ENCODE measurements around the gene FNIP2.

FNIP2 gene

GRCh38 chr4:158796370-158797140, 27.7 kb downstream of the FNIP2 start:
- POLR2A ChIA-PET: no interaction called here

DNA sequence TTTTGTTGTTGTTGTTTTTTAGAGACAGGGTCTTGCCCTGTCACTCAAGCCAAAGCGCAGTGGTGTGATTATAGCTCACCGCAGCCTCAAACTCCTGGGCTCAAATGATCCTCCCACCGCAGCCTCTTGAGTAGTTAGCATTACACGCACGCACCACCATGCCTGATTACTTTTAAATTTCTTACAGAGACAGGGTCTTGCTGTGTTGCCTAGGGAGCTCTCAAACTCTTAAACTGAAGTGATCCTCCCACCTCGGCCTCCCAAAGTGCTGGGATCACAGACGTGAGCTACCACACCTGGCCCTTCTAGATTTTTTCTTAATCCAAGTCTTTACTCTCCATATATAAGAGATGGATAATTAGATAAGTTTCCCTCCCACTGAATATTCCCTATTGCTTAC, 29.2 kb downstream of the FNIP2 start:
- TF ChIP-seq CTCF (IDR thresholded peaks at IDR 0.05; ENCODE audit: insufficient read depth, low read length, missing control alignments): no peak
- POLR2A ChIA-PET: no interaction called here
- CTCF ChIA-PET: interaction anchor here (0.9 kb wide), 1 partner anchor 11 kb away, joined by 4 read pairs; no protein-coding TSS in a partner anchor
- DNase-seq (ENCODE audit: low read depth, low spot score): no peak
- H3K4me3 ChIP-seq (ENCODE audit: low read depth, low read length): no peak overlapping the region

More at GRCh38 chr4:158796370-158797140, 27.7 kb downstream of the FNIP2 start:
- DNase-seq (ENCODE audit: low read depth, low spot score): no peak
- TF ChIP-seq CTCF (IDR thresholded peaks at IDR 0.05; ENCODE audit: insufficient read depth, low read length, missing control alignments): no peak
- H3K4me3 ChIP-seq (ENCODE audit: low read depth, low read length): no peak overlapping the region
- CTCF ChIA-PET: interaction anchor here (1.4 kb wide), 1 partner anchor 16 kb away, joined by 3 read pairs; no protein-coding TSS in a partner anchor

- DNase-seq (ENCODE audit: low read depth, low spot score): no peak
- POLR2A ChIA-PET: interaction anchor here (0.7 kb wide), 1 partner anchor 12 kb away, joined by 3 read pairs; no protein-coding TSS in a partner anchor
- CTCF ChIA-PET: interaction anchor here (1.3 to 1.9 kb wide), 2 partner anchors 12 to 51 kb away, joined by 3 to 4 read pairs; no protein-coding TSS in a partner anchor
- TF ChIP-seq CTCF (IDR thresholded peaks at IDR 0.05; ENCODE audit: insufficient read depth, low read length, missing control alignments): no peak
- H3K4me3 ChIP-seq (ENCODE audit: low read depth, low read length): no peak overlapping the region
Observed at GRCh38 chr4:158799013-158799770, 30.4 kb downstream of the FNIP2 start.

DNA sequence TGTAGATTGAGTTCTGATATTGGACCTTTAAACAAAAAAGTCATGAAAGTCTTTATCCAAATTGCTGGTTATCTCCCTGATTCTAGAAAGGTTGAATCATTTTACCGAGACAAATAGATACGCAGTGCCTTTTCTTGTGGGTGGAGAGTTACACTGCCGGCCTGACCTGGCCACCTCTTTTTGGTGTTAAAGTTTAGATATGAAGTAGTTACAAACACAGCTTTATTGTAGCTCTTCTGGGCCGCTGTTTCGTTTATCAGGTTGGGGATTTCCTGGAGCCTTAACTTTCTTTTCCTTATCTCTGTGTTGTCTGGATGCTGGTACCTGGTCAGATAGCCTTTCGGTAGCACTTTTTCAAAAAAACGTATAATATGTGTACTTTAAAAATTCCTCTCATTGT, 31.0 kb downstream of the FNIP2 start:
- CTCF ChIA-PET: interaction anchor here (0.8 to 1.9 kb wide), 3 partner anchors 11 to 70 kb away, joined by 3 to 4 read pairs (median 4); no protein-coding TSS in a partner anchor
- no peak for DNase-seq (ENCODE audit: low read depth, low spot score)
- POLR2A ChIA-PET: interaction anchor here (0.7 kb wide), 1 partner anchor 11 kb away, joined by 3 read pairs; no protein-coding TSS in a partner anchor
- H3K4me3 ChIP-seq (ENCODE audit: low read depth, low read length): no peak overlapping the region
- TF ChIP-seq CTCF (IDR thresholded peaks at IDR 0.05; ENCODE audit: insufficient read depth, low read length, missing control alignments): no peak

DNA sequence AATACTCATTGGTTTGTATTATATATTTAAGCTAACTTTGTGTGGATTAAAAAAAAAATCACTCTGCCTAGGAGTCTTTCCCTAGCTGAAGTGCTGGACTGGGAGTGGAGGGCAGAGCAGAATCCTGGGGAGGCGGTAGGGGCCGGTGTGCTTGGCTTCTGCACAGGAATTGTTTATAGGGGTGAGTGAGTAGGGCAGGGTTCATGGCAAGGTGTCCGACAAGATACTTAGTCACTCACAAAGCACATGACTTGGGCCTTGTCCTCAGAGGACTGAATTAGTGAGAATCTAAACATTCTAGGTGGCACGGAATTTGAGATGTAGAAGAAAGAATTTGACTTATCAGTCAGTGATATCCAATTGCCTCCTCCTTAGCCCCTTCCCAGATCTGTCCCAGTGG, 32.2 kb downstream of the FNIP2 start:
- DNase-seq (ENCODE audit: low read depth, low spot score): no peak
- ChIA-PET CTCF (no interaction called here), POLR2A (interaction anchor here (1.0 kb wide), 1 partner anchor 14 kb away, joined by 3 read pairs; no protein-coding TSS in a partner anchor)
- TF ChIP-seq CTCF (IDR thresholded peaks at IDR 0.05; ENCODE audit: insufficient read depth, low read length, missing control alignments): no peak
- H3K4me3 ChIP-seq (ENCODE audit: low read depth, low read length): no peak overlapping the region

DNA sequence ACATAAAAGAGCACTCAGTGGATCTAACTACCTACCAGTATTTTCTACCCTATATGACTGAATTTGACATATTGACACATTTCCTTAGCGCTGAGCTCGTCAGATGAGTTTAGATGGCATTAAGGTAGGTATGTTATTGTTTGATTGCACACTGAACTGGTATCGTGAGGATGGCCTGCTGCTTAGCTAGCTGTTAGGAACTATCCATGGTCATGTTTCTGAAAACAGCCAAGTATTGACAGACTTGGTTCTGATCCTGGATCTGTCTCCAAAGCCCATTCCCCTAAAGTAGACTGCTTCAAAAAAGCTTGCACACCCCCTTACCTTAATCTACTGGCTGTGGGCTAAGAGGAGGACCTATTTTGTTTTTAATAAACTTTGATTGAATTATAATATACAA, 32.9 kb downstream of the FNIP2 start:
- ChIA-PET CTCF (no interaction called here), POLR2A (interaction anchor here (1.0 kb wide), 1 partner anchor 13 kb away, joined by 3 read pairs; no protein-coding TSS in a partner anchor)
- DNase-seq (ENCODE audit: low read depth, low spot score): no peak
- H3K4me3 ChIP-seq (ENCODE audit: low read depth, low read length): no peak overlapping the region
- no peak for TF ChIP-seq CTCF (IDR thresholded peaks at IDR 0.05; ENCODE audit: insufficient read depth, low read length, missing control alignments)
